LNCAP (cell line): ENCODE measurements around the gene POLL.
A peak's percentile ranks its signal among the peaks of the same experiment; 100 is the strongest.

Source experiments
- CTCF ChIP-seq: fragments of 450-650 bp; IDR thresholded peaks from 2 replicates; pipeline ENCODE4 v1.5.1; 2017; ENCODE audit warnings: mild to moderate bottlenecking

POLL gene

DNA sequence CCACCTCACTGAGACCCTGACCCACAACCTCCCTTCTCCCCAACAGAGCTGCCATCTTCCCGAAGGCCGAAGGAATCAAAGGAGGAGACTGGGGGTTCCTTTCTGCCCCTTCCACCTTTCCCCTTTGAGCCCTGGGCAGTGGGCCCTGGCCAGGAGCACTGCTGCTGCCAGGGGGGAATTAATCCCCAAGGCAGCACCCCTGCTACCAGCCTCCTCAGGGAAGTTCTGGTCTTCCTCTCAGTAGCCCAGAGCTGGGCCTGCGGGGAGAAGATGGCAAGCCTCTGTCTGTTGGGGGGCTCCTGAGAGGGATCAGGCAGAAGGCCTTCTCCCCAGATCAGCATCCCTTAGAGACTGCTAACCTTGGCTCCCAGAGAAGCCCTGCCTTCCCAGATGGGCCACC lies 25.6 kb upstream of the POLL start:
- no peak for TF ChIP-seq CTCF

DNA sequence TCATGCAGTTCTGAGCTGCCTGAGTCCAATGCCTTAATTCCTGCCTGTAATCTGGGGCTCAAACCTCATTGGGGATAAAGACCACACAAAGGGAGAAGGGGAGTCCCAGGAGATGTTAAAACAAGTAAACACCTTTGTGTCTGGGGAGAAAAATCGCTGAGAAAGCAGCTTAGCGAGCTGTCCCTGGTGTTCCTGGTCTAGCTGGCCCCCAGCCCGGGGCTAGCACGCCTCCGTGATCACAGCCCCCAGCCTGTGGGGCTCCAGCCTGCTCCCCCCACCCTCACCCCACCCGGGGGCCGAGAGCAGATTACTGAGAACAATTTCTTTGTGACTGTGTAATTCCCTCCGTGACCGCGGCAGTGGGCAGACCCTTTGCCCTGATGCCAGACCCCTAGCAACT lies 24.8 kb upstream of the POLL start:
- no peak for TF ChIP-seq CTCF

DNA sequence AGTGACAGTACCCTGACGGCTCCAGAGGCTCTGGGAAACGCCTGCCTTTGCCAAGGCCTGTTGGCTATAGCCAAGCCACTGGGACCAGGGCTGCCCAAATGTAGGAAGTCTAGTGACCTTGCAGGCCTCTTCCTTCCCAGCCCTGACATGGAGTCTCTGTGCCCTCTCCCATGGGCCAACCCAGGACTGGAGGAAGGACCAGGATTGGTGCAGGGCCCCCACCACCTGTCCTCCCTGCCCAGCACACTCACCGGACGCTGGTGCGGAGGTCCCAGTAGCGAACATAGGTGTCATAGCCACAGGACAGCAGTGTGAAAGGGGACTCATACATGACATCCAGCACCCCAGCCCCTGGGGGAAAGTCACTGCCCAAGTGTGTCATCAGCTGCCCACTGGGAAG lies 24.0 kb upstream of the POLL start:
- no peak for TF ChIP-seq CTCF

GRCh38 chr10:101611096-101611905 lies 23.2 kb upstream of the POLL start:
- no peak for TF ChIP-seq CTCF

- TF ChIP-seq CTCF, result no peak
These were observed 21.4 kb upstream of the POLL start for GRCh38 chr10:101609481-101609880.

DNA sequence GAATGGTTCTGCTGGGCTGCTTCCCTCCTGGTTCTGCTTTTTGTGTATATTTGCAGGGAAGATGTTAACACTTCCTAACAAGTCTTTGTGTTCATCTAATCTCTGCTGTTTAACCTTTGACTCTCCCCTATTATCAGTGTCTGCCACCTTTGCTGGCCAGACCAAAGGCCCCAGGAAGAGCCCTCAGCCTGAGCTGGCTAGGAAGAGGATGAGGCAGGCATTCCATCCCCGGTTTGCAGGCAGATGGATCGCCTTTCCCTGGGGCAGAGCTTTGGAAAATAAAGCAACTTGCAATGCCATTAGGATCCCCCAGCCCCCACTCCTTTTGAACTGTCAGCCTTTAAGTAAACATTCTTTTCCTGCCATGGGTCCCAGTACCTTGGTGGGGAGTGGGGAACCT lies 19.1 kb upstream of the POLL start:
- no peak for TF ChIP-seq CTCF

DNA sequence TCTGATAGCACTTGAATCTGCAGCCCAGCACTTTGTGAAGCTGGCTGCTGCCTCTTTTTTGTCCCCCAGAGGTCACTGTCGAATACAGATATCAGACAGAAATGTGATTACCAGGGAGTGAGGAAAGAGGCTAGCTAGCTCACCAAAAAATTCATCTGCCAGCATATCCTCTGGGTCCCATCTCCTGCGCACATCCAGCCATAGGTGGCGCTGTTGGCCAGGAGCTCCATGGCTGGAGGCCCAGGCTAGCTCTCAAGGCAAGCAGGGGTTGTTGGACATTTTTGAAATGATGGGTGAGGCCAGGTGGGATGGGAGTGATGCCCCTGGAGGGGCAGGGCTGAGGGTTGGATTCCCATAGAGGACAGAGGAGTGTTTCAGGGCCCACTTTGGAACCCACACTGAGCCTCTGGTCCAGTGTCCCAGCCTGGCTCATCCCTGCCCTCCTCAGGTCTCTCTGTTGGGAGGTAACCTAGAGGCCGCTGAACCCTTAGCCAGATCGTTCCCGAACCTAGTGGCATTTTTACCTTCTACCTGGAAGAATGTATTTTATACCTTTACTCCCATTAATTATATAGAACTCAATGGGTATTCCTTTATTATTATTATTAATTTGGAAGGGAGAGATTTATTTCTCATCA lies 14.8 kb upstream of the POLL start:
- peak; percentile 93 for TF ChIP-seq CTCF
